ENCODE results near the gene CHDH.

CHDH gene

GRCh38 chr3:53833053-53833645 lies 13.1 kb downstream of the CHDH start:
- Histone ChIP-seq H3K4me3 (ENCODE audit: low read length) (no peak overlapping the region), H3K4me1 (ENCODE audit: control insufficient read depth, low read length) (no peaks in the 10 kb centered on the region), H3K79me2 (ENCODE audit: control insufficient read depth, low read length) (no peaks in the 10 kb centered on the region), H3K27me3 (ENCODE audit: control insufficient read depth, low read length) (no peaks in the 10 kb centered on the region), H3K4me2 (ENCODE audit: low read length) (no peak overlapping the region), H4K20me1 (ENCODE audit: control insufficient read depth, insufficient read depth, low read depth, low read length) (no peaks in the 10 kb centered on the region), H3F3A (ENCODE audit: control insufficient read depth, insufficient read depth) (no peaks in the 10 kb centered on the region), H3K27ac (ENCODE audit: low read depth, low read length) (no peak overlapping the region), H3K9me2 (replicated peaks; ENCODE audit: control insufficient read depth, low read length) (no peaks in the 10 kb centered on the region), H3K9me3 (ENCODE audit: control insufficient read depth, insufficient read depth, low read length) (no peaks in the 10 kb centered on the region), H3K36me3 (ENCODE audit: control insufficient read depth, low read length) (no peaks in the 10 kb centered on the region)
- TF ChIP-seq EZH2phosphoT487 (IDR thresholded peaks at IDR 0.05; ENCODE audit: borderline replicate concordance, low read length), result no peak
- TF ChIP-seq CTCF (IDR thresholded peaks at IDR 0.05; ENCODE audit: low read depth, low read length, poor library complexity, severe bottlenecking), result no peak

- H3F3A ChIP-seq (ENCODE audit: control insufficient read depth, insufficient read depth), result no peaks in the 10 kb centered on the region
- no peaks in the 10 kb centered on the region for H3K9me2 ChIP-seq (replicated peaks; ENCODE audit: control insufficient read depth, low read length)
- no peaks in the 10 kb centered on the region for H3K9me3 ChIP-seq (ENCODE audit: control insufficient read depth, insufficient read depth, low read length)
- H3K36me3 ChIP-seq (ENCODE audit: control insufficient read depth, low read length), result no peaks in the 10 kb centered on the region
- H3K27ac ChIP-seq (ENCODE audit: low read depth, low read length), result no peak overlapping the region
- H3K27me3 ChIP-seq (ENCODE audit: control insufficient read depth, low read length), result no peaks in the 10 kb centered on the region; the same call in 1 of the 2 replicates
- TF ChIP-seq EZH2phosphoT487 (IDR thresholded peaks at IDR 0.05; ENCODE audit: borderline replicate concordance, low read length) (no peak), CTCF (IDR thresholded peaks at IDR 0.05; ENCODE audit: low read depth, low read length, poor library complexity, severe bottlenecking) (no peak)
- H3K4me1 ChIP-seq (ENCODE audit: control insufficient read depth, low read length), result no peaks in the 10 kb centered on the region
- H3K79me2 ChIP-seq (ENCODE audit: control insufficient read depth, low read length), result no peaks in the 10 kb centered on the region
- H4K20me1 ChIP-seq (ENCODE audit: control insufficient read depth, insufficient read depth, low read depth, low read length), result no peaks in the 10 kb centered on the region
- H3K4me3 ChIP-seq (ENCODE audit: low read length), result no peak overlapping the region
- H3K4me2 ChIP-seq (ENCODE audit: low read length), result no peak overlapping the region
These were observed 15.3 kb downstream of the CHDH start for GRCh38 chr3:53830944-53831343.

DNA sequence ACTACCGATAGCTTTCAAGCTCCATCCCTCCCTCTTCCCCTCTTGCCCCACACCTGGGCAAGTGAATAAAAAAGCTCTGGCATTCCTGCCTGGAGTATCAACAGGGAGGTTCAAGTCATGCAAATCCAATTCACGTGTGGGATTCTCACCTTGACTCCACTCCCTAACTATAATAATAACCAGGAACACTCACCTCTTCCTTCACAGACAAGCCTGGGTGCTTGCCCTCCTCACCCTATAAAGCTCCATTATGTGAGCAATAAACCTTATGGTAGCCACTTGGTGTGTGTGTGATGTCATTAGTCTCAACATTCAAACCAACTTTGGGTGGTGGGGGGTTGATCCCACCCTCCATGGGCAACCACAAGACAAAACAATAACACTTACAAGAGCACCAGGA lies 16.6 kb downstream of the CHDH start:
- Histone ChIP-seq H3F3A (ENCODE audit: control insufficient read depth, insufficient read depth) (no peaks in the 10 kb centered on the region), H3K36me3 (ENCODE audit: control insufficient read depth, low read length) (no peaks in the 10 kb centered on the region), H3K4me2 (ENCODE audit: low read length) (no peak overlapping the region), H3K9me2 (replicated peaks; ENCODE audit: control insufficient read depth, low read length) (no peaks in the 10 kb centered on the region), H3K27ac (ENCODE audit: low read depth, low read length) (no peak overlapping the region), H3K4me3 (ENCODE audit: low read length) (no peak overlapping the region), H3K27me3 (ENCODE audit: control insufficient read depth, low read length) (no peaks in the 10 kb centered on the region; the same call in 1 of the 2 replicates), H3K4me1 (ENCODE audit: control insufficient read depth, low read length) (no peaks in the 10 kb centered on the region), H3K79me2 (ENCODE audit: control insufficient read depth, low read length) (no peaks in the 10 kb centered on the region), H4K20me1 (ENCODE audit: control insufficient read depth, insufficient read depth, low read depth, low read length) (no peaks in the 10 kb centered on the region), H3K9me3 (ENCODE audit: control insufficient read depth, insufficient read depth, low read length) (no peaks in the 10 kb centered on the region)
- TF ChIP-seq EZH2phosphoT487 (IDR thresholded peaks at IDR 0.05; ENCODE audit: borderline replicate concordance, low read length) (no peak), CTCF (IDR thresholded peaks at IDR 0.05; ENCODE audit: low read depth, low read length, poor library complexity, severe bottlenecking) (no peak)
